Measurements from ENCODE around the gene ADPRHL1.

DNA sequence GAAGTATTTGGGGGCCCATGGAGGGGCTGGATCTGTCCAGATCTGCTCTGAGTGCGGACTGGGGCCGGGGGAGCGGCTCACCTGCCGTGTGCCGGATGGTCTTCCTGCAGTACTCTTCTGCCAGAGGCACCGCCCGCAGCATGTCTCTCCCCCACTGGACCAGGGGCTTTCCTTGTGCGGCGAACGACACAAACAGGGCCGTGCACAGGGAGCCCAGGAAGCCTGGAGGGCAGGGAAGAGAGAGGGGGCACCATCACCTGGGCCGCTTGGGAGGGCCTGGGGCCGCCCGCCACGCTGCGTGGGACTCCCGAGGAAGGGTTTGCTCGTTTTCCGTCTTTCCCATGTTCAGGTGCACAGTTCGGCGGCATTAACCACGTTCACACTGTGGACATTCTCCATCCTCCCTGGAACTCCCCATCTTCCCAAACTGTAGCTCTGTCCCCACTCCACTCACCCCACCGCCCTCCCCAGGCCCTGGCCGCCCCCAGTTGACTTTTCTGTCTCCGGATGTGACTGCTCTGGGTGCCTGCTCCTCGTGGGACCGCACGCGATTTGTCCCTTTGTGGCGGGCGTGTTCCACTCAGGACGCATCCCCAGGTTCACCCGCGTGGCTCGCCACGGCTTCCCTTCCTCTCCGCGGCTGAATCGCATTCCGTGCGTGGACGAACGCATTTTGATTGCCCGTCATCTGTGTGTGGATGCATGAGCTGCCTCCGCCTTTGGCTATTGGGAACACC is 24.2 kb downstream of the ADPRHL1 start:
- TF ChIP-seq, protein P1, sequence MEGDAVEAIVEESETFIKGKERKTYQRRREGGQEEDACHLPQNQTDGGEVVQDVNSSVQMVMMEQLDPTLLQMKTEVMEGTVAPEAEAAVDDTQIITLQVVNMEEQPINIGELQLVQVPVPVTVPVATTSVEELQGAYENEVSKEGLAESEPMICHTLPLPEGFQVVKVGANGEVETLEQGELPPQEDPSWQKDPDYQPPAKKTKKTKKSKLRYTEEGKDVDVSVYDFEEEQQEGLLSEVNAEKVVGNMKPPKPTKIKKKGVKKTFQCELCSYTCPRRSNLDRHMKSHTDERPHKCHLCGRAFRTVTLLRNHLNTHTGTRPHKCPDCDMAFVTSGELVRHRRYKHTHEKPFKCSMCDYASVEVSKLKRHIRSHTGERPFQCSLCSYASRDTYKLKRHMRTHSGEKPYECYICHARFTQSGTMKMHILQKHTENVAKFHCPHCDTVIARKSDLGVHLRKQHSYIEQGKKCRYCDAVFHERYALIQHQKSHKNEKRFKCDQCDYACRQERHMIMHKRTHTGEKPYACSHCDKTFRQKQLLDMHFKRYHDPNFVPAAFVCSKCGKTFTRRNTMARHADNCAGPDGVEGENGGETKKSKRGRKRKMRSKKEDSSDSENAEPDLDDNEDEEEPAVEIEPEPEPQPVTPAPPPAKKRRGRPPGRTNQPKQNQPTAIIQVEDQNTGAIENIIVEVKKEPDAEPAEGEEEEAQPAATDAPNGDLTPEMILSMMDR (IDR thresholded peaks at IDR 0.05; ENCODE audit: insufficient read depth, low read depth, low read length), result no peak
- TF ChIP-seq EZH2 (IDR thresholded peaks at IDR 0.05; ENCODE audit: insufficient read depth, low read length), result no peak
